Peyer's patch (tissue), 4 donors: ENCODE results near the gene RHOXF2B. TPM values are rescaled to one million over a fixed set of nuclear protein-coding genes. Genes with fewer than 3 reads are reported as not detected.
"Not testable (repeated sequence)": the region's sequence is repeated elsewhere in the genome, so short reads cannot be mapped to it uniquely, and the experiment has no call there.

Experiments used
- DNase-seq, 3 donors: peaks; one replicate each; pipeline ENCODE4 v3.0.0-alpha.2; 2017 to 2019
- H3K27ac ChIP-seq, 4 donors: fragments of 200-600 bp; sonication (generic); one replicate each; pipeline ENCODE4 v1.5.1; 2016 to 2019
- H3K27me3 ChIP-seq, 2 donors: fragments of 200-600 bp; sonication (generic); one replicate each; pipeline ENCODE4 v1.5.1; 2019
- H3K36me3 ChIP-seq, 3 donors: fragments of 200-600 bp; sonication (generic); one replicate each; pipeline ENCODE4 v1.5.1; 2016 to 2019
- H3K4me1 ChIP-seq, 4 donors: fragments of 200-600 bp; sonication (generic); one replicate each; pipeline ENCODE4 v1.5.1; 2016 to 2019
- H3K4me3 ChIP-seq, 4 donors: fragments of 200-600 bp; sonication (generic); 1 replicate in 3 of 4; 2 replicates in 1 of 4; pipeline ENCODE4 v1.5.1; 2016 to 2019; ENCODE audit warnings: mild to moderate bottlenecking in 1 of 4
- H3K9me3 ChIP-seq, 4 donors: fragments of 200-600 bp; sonication (generic); one replicate each; pipeline ENCODE4 v1.5.1; 2016 to 2019; ENCODE audit warnings: mild to moderate bottlenecking in 1 of 4
- POLR2A ChIP-seq, 2 donors: fragments of 450-650 bp; IDR thresholded peaks; one replicate each; pipeline ENCODE4 v1.5.1; 2017; ENCODE audit warnings: antibody characterized with exemption in 2 of 2, mild to moderate bottlenecking in 2 of 2, moderate library complexity in 2 of 2
- total RNA-seq, 4 donors: library from RNA; depleted of rRNA; stranded (reverse); fragments of >200 nt; gene quantifications; one replicate each; pipeline ENCODE4 v1.1.0, GENCODE V29; 2016
- TF ChIP-seq, protein P1 (sequence below), 6 experiments: fragments of 450-650 bp in 4 of 6; fragments of 200-600 bp in 2 of 6; sonication (generic) in 1 of 6; IDR thresholded peaks; one replicate each; pipeline ENCODE4 v1.5.1; 2017 to 2019; ENCODE audit warnings: antibody characterized with exemption in 6 of 6, mild to moderate bottlenecking in 3 of 6, moderate library complexity in 1 of 6

Gene RHOXF2B
- total RNA-seq = not detected

DNA sequence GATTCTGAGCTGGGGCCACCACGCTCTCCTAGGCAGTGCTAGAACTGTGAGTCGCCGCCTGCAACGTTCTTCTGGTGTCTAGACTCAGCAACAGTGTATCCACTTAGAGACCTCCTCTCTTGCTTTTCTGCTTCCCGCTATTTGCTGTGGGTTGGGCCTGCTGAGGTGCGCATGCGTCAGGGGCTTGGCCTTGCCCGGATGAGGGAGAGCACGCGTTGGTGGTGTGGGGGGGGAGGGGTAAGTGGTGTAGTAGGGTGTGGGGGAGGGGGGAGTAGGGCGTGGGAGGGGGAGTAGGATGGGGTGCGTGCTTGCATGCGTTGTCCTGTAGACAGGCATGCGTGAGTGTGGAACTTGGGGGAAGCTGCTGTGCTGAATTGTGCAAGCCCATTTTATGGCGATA is at the start of gene RHOXF2B:
Gene RHOXF2B, minus strand, starts transcription at position 101 of the 400 bp plus-strand sequence. CDS start 138 bp downstream, outside the sequence.
- not testable (repeated sequence) for H3K4me1 ChIP-seq, H3K36me3 ChIP-seq, H3K27me3 ChIP-seq, H3K27ac ChIP-seq, DNase-seq, H3K4me3 ChIP-seq, H3K9me3 ChIP-seq

DNA sequence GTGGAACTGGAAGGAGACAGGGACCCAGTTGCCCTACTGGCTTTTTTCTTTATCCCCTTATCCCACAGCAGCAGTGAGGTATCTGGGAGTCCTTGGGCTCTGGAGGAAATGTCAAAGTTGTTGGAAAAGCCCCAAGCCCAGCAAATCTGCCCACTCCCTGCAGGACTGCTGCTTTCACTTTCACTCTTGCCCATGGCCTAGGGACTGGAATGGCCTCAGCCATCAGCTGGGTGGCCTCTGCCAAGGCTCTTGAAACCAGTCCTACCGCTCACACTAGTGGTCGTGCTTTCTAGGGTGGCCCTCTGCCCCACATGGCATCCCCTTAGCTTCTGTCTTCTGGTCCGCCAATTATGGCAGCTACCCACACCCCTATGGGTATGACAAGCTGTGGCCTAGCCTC is 48.0 kb upstream of the RHOXF2B start:
- Histone ChIP-seq H3K9me3 (no peaks in the 10 kb centered on the region), H3K36me3 (no peaks in the 10 kb centered on the region), H3K4me3 (no peak overlapping the region), H3K4me1 (no peaks in the 10 kb centered on the region), H3K27me3 (no peaks in the 10 kb centered on the region), H3K27ac (no peak overlapping the region)
- DNase-seq = no peak
- no peak for TF ChIP-seq POLR2A (IDR thresholded peaks at IDR 0.05)
- TF ChIP-seq, protein P1, sequence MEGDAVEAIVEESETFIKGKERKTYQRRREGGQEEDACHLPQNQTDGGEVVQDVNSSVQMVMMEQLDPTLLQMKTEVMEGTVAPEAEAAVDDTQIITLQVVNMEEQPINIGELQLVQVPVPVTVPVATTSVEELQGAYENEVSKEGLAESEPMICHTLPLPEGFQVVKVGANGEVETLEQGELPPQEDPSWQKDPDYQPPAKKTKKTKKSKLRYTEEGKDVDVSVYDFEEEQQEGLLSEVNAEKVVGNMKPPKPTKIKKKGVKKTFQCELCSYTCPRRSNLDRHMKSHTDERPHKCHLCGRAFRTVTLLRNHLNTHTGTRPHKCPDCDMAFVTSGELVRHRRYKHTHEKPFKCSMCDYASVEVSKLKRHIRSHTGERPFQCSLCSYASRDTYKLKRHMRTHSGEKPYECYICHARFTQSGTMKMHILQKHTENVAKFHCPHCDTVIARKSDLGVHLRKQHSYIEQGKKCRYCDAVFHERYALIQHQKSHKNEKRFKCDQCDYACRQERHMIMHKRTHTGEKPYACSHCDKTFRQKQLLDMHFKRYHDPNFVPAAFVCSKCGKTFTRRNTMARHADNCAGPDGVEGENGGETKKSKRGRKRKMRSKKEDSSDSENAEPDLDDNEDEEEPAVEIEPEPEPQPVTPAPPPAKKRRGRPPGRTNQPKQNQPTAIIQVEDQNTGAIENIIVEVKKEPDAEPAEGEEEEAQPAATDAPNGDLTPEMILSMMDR (IDR thresholded peaks at IDR 0.05) = no peak

DNA sequence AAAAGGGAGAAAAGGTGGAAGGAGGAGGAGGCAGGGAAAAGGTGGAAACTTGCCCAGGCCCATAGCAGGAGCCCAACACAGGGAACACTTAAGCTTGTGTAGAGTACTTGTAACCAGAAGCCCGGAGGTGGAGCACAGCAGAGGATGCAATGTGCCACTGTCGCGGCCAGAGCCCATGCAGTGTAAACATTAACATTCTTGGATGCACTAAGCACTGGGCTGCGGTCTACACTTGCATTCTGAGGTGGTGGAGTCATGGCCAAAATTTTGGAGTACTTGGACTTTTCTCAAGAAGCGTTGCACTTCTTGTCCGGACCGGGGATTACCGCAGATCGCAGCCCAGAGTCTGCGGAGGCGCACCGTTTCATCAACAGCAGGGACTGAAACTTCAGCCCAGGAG is 42.7 kb upstream of the RHOXF2B start:
- TF ChIP-seq POLR2A (IDR thresholded peaks at IDR 0.05) = no peak
- TF ChIP-seq, protein P1 (IDR thresholded peaks at IDR 0.05) = no peak
- no peak for DNase-seq

DNA sequence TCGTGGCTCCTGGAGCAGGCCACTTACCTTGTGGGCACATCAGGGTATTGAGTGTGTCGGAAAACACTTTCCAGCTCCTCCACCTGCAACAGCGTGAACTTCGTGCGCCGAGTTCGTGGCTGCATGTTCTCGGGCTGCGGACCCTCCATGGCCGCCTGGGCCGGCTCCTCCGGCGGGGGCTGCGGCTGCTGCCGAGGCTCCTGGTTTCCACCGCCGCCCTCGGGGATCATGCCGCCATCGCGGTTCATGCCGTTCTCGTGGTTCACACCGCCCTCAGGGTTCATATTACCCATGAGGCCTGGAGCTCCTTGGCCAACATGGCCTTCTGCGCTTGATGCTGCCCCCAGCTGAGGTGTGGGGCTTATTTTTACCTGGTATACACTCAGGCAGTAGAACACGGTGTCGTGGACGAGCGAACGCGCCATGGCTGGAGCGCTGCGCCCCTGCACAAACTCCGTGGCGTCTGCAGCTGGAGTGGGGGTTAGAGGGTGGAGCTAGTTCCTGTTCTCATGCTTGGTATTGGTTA is 38.0 kb upstream of the RHOXF2B start, which contains the start of gene RHOXF1:
Gene RHOXF1, minus strand, starts transcription at position 476 of the 526 bp plus-strand sequence. Its CDS starts 51 bp downstream, at position 425.
- Histone ChIP-seq H3K27ac (no peak within 1 kb of the TSS), H3K36me3 (no peaks in the 10 kb centered on the region), H3K4me1 (no peaks in the 10 kb centered on the region), H3K27me3 (no peaks in the 10 kb centered on the region), H3K9me3 (no peaks in the 10 kb centered on the region), H3K4me3 (no peak within 1 kb of the TSS)
- no peak for DNase-seq
- TF ChIP-seq, protein P1 (IDR thresholded peaks at IDR 0.05) = no peak
- TF ChIP-seq POLR2A (IDR thresholded peaks at IDR 0.05) = no peak

More for the DNA sequence above, 42.7 kb upstream of the RHOXF2B start:
- no peaks in the 10 kb centered on the region for H3K9me3 ChIP-seq
- no peak overlapping the region for H3K27ac ChIP-seq
- H3K4me1 ChIP-seq = no peaks in the 10 kb centered on the region
- no peaks in the 10 kb centered on the region for H3K36me3 ChIP-seq
- no peak overlapping the region for H3K4me3 ChIP-seq
- no peaks in the 10 kb centered on the region for H3K27me3 ChIP-seq

DNA sequence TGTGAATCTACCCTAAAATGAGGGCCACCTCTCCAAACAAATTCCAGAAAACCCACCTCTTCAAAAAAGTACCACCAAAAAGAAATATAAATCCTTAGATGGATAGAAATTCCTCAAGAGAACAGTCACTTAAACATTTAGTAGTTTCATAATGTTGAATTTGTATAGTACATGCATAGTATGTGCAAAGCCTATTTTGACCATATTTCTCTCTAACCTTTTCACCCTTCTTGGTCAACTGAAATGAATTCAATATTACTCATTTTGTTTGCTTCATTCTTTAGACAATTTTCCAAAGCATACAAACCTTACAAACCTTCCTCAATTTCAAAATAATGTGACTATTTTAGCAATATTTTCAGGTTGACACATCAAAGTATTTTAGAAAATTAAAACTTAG is 34.1 kb upstream of the RHOXF2B start:
- Histone ChIP-seq H3K4me1 (no peaks in the 10 kb centered on the region), H3K27ac (no peak overlapping the region), H3K4me3 (no peak overlapping the region), H3K27me3 (no peaks in the 10 kb centered on the region), H3K36me3 (no peaks in the 10 kb centered on the region), H3K9me3 (no peaks in the 10 kb centered on the region)
- DNase-seq = no peak
- no peak for TF ChIP-seq POLR2A (IDR thresholded peaks at IDR 0.05)
- TF ChIP-seq, protein P1 (IDR thresholded peaks at IDR 0.05) = no peak

DNA sequence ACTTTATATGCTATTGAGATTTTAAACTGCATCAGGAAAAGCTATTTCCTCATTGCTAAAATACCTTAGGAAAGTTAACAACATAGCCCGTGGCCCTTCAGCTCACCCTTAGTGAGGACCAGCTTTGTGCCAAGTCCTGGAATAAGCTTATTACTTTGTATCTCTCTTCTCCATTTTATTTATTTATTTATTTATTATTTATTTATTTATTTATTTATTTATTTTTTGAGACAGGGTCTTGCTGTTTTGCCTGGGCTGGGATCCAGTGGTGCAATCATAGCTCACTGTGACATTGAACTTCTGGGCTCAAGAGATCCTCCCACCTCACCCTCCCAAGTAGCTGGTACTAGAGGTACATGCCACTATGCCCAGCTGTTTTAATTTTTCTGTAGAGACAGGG is 31.9 kb upstream of the RHOXF2B start:
- no peak overlapping the region for H3K27ac ChIP-seq
- H3K9me3 ChIP-seq = no peaks in the 10 kb centered on the region
- H3K4me1 ChIP-seq = no peaks in the 10 kb centered on the region
- DNase-seq = no peak
- no peaks in the 10 kb centered on the region for H3K36me3 ChIP-seq
- no peak overlapping the region for H3K4me3 ChIP-seq
- TF ChIP-seq POLR2A (IDR thresholded peaks at IDR 0.05) = no peak
- TF ChIP-seq, protein P1 (IDR thresholded peaks at IDR 0.05) = no peak
- no peaks in the 10 kb centered on the region for H3K27me3 ChIP-seq

DNA sequence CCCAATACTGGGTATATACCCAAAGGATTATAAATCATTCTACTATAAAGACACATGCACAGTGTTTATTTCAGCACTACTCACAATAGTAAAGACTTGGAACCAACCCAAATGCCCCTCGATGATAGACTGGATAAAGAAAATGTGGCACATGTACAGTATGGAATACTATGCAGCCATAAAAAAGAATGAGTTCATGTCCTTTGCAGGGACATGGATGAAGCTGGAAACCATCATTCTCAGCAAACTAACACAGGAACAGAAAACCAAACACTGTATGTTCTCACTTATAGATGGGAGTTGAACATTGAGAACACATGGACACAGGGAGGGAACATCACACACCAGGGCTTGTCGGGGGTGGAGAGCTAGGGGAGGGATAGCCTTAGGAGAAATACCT is 27.2 kb upstream of the RHOXF2B start:
- H3K36me3 ChIP-seq, H3K4me1 ChIP-seq, H3K27me3 ChIP-seq, H3K4me3 ChIP-seq, H3K27ac ChIP-seq, H3K9me3 ChIP-seq, DNase-seq: not testable (repeated sequence)

DNA sequence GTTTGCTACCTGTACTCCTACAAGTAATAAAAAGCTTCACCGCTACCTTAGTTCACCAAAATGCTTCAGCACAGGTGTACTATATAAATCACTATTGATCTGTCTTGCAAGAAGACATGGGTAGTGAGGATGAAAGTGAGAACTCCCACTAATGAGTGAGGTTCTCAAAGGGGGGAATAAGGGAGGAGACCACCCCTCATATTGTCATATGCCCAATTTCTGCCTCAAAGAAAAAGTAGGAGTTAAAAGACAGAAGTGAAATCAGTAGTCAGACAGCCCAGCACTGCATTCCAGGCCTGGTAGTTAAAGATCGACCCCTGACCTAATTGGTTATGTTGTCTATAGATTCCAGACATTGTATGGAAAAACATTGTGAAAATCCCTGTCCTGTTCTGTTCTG is 23.6 kb upstream of the RHOXF2B start:
- not testable (repeated sequence) for H3K9me3 ChIP-seq, H3K4me3 ChIP-seq, DNase-seq, H3K27me3 ChIP-seq, H3K4me1 ChIP-seq, H3K27ac ChIP-seq, H3K36me3 ChIP-seq
